Calu3 (cell line): Measurements from ENCODE around the gene USP20. TPM values are rescaled to one million over a fixed set of nuclear protein-coding genes. Genes with fewer than 3 reads are reported as not detected.
"Not testable (repeated sequence)": the region's sequence is repeated elsewhere in the genome, so short reads cannot be mapped to it uniquely, and the experiment has no call there.

Experiments
- Bru-seq: library from RNA; stranded (reverse); fragments of 400-500 nt; gene quantifications from one replicate; lab custom pipeline; 2021; lab: Mats Ljungman, UMichigan
- BruChase-seq, 2 experiments: library from RNA; stranded (reverse); fragments of 400-500 nt; gene quantifications; one replicate each; lab custom pipeline; 2021; lab: Mats Ljungman, UMichigan
- BruUV-seq: library from RNA; stranded (reverse); fragments of 400-500 nt; replicated peaks from 2 replicates; lab custom pipeline; 2021; lab: Mats Ljungman, UMichigan
- CTCF ChIA-PET: fragments of 300-600 bp; sonication (Branson Sonifier 250); formaldehyde crosslinking; loops from one replicate; lab custom pipeline; 2022; ENCODE audit warnings: antibody characterized with exemption; lab: Charles Lee
- DNase-seq: peaks from one replicate; pipeline ENCODE4 v3.0.0; 2022
- H3K27ac Mint-ChIP-seq: one replicate; pipeline ENCODE4 v1.8.0; 2022; ENCODE audit warnings: mixed read lengths; ENCODE audit not compliant: unreplicated experiment
- H3K27me3 Mint-ChIP-seq: one replicate; pipeline ENCODE4 v1.8.0; 2022; ENCODE audit warnings: mixed read lengths; ENCODE audit not compliant: unreplicated experiment
- H3K36me3 Mint-ChIP-seq: one replicate; pipeline ENCODE4 v1.8.0; 2022; ENCODE audit warnings: mild to moderate bottlenecking, moderate library complexity, mixed read lengths; ENCODE audit not compliant: insufficient read depth, unreplicated experiment
- H3K4me1 Mint-ChIP-seq: one replicate; pipeline ENCODE4 v1.8.0; 2022; ENCODE audit warnings: mild to moderate bottlenecking, low read depth, mixed read lengths; ENCODE audit not compliant: unreplicated experiment
- H3K4me3 Mint-ChIP-seq: one replicate; pipeline ENCODE4 v1.8.0; 2022; ENCODE audit warnings: mild to moderate bottlenecking, low read depth, moderate library complexity, mixed read lengths; ENCODE audit not compliant: unreplicated experiment
- H3K9me3 Mint-ChIP-seq: one replicate; pipeline ENCODE4 v1.8.0; 2022; ENCODE audit warnings: low read depth, mixed read lengths; ENCODE audit not compliant: unreplicated experiment
- intact Hi-C: fragments of 100-400 bp; cut with micrococcal nuclease; formaldehyde crosslinking; loops from one replicate; pipeline ENCODE4 v1.10.0; 2022; ENCODE audit not compliant: unreplicated experiment
- long read RNA-seq: library from polyadenylated mRNA; stranded (forward); transcript quantifications from one replicate; pipeline ENCODE4 v2.0.0, GENCODE V29; 2022
- total RNA-seq: library from RNA; stranded (reverse); gene quantifications from 2 replicates; pipeline ENCODE4 v1.2.3, GENCODE V29; 2022
- TF ChIP-seq, protein P1 (sequence below): fragments of 200-600 bp; IDR thresholded peaks from one replicate; pipeline ENCODE4 v1.8.0; 2022; ENCODE audit warnings: antibody characterized with exemption; ENCODE audit not compliant: unreplicated experiment

The USP20 gene
- total RNA-seq, result 11.3 and 14.9 TPM in 2 replicates
- percentile 48 among the genes with signal in this experiment for Bru-seq, nascent RNA
- BruChase-seq, experiment 1, labeled RNA remaining after a 6-hour chase, result percentile 53 among the genes with signal in this experiment
- BruChase-seq, experiment 2, labeled RNA remaining after a 2-hour chase, result percentile 51 among the genes with signal in this experiment
- long read RNA-seq, full-length matches to known transcripts, result 4 of 7 reads
- long read RNA-seq, partial matches to known transcripts, result 0 of 7 reads
- long read RNA-seq, other reads (novel, unspliced or antisense), result 3 of 7 reads

DNA sequence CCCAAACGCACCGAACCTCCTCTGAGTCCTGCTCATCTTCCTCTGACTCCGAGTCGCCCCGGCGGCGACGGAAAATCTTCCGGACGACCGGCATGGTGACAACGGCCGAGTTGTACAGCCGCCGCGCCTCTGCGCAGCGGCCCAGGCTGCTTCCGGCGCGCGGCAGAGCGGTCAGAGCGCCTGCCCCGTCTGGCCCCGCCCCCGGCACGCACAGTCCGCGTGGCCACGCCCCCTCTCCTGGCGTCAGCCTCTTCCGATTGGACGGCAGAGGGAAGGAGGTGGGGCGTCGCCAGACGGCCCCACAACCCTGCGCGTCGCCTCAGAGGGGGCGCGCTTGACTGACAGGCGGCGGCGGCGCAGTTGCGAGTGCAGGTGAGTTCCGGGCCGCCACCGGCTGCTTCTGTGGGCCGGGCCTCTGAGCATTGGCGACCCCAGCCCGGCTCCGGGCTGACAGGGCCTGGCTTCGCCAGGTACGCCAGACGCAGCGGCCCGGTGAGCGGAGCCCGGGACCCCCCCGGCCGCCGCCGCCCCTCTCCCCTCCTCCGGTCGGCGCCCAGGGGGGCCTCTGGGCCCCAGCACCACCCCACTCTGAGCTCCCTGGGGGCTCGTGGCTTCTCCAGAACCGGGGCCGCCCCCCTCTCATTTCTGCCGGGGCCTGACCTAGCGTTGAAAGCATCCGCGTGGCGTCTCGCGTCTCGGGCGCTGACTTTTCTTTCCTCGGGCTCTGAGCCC is at the start of gene USP20, which contains the start of gene C9orf78:
Gene USP20, plus strand, starts transcription at position 331 of the 732 bp plus-strand sequence. CDS start 17,098 bp downstream, outside the sequence.
Gene C9orf78, minus strand, starts transcription at position 148 of the 732 bp plus-strand sequence. Its CDS starts 54 bp downstream, at position 94.
- CTCF ChIA-PET, result no interaction called here
- intact Hi-C loops, result no loop called here
- Mint-ChIP-seq H3K4me3 (peak within 1 kb of the TSS; percentile 100), H3K27me3 (no peaks in the 10 kb centered on the region), H3K36me3 (peaks cover 35% of the 10 kb centered on the region), H3K4me1 (peaks cover 12% of the 10 kb centered on the region), H3K27ac (peak within 1 kb of the TSS; percentile 96), H3K9me3 (no peaks in the 10 kb centered on the region)
- DNase-seq, result peak; percentile 95
- BruUV-seq, result no TSS peak
- TF ChIP-seq, protein P1, sequence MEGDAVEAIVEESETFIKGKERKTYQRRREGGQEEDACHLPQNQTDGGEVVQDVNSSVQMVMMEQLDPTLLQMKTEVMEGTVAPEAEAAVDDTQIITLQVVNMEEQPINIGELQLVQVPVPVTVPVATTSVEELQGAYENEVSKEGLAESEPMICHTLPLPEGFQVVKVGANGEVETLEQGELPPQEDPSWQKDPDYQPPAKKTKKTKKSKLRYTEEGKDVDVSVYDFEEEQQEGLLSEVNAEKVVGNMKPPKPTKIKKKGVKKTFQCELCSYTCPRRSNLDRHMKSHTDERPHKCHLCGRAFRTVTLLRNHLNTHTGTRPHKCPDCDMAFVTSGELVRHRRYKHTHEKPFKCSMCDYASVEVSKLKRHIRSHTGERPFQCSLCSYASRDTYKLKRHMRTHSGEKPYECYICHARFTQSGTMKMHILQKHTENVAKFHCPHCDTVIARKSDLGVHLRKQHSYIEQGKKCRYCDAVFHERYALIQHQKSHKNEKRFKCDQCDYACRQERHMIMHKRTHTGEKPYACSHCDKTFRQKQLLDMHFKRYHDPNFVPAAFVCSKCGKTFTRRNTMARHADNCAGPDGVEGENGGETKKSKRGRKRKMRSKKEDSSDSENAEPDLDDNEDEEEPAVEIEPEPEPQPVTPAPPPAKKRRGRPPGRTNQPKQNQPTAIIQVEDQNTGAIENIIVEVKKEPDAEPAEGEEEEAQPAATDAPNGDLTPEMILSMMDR, result no peak

DNA sequence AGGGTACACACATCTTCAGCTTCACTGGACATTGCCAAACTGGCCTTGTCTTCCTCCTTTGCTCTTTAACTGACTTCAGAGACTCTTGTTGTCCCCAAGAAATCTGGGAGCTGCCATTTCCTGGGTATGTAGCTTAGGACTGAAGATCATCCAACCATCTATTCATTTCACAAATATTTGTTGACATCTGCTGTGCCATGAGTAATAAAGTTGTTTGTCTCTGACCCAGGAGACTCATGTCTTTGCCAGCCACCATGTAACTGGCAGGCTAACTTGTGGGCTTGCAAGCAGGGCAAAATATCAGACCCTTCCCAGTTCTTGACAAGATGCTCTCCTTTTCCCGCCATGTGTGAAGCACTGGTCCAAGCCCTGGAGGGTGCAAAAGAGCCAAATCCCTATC is 49.4 kb upstream of the USP20 start:
- CTCF ChIA-PET, result interaction anchor here (0.7 kb wide), 1 partner anchor 971 kb away, joined by 3 read pairs; no protein-coding TSS in a partner anchor
- H3K27me3 Mint-ChIP-seq, result peaks cover 46% of the 10 kb centered on the region
- intact Hi-C loops, result no loop called here
- no peaks in the 10 kb centered on the region for H3K9me3 Mint-ChIP-seq
- no peak overlapping the region for H3K27ac Mint-ChIP-seq
- no peak overlapping the region for H3K4me3 Mint-ChIP-seq
- no peaks in the 10 kb centered on the region for H3K36me3 Mint-ChIP-seq
- BruUV-seq, result no TSS peak
- TF ChIP-seq, protein P1, result no peak
- DNase-seq, result no peak
- no peaks in the 10 kb centered on the region for H3K4me1 Mint-ChIP-seq

DNA sequence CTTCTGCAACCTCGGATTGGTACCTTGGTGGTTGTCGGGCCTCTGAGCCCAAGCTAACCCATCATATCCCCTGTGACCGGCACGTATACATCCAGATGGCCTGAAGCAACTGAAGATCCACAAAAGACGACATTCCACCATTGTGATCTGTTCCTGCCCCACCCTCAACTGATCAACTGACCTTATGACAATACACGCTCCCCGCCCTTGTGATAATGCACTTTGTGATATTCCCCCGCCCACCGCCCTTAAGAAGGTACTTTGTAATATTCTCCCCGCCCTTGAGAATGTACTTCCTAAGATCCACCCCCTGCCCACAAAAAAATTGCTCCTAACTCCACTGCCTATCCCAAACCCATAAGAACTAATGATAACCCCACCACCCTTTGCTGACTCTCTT is 48.8 kb upstream of the USP20 start:
- Mint-ChIP-seq H3K36me3 (no peaks in the 10 kb centered on the region), H3K27ac (no peak overlapping the region), H3K27me3 (peaks cover 46% of the 10 kb centered on the region), H3K9me3 (no peaks in the 10 kb centered on the region), H3K4me1 (no peaks in the 10 kb centered on the region), H3K4me3 (no peak overlapping the region)
- CTCF ChIA-PET, result interaction anchor here (0.7 kb wide), 1 partner anchor 970 kb away, joined by 3 read pairs; no protein-coding TSS in a partner anchor
- no peak for DNase-seq
- intact Hi-C loops, result no loop called here
- TF ChIP-seq, protein P1, result no peak
- BruUV-seq, result no TSS peak

DNA sequence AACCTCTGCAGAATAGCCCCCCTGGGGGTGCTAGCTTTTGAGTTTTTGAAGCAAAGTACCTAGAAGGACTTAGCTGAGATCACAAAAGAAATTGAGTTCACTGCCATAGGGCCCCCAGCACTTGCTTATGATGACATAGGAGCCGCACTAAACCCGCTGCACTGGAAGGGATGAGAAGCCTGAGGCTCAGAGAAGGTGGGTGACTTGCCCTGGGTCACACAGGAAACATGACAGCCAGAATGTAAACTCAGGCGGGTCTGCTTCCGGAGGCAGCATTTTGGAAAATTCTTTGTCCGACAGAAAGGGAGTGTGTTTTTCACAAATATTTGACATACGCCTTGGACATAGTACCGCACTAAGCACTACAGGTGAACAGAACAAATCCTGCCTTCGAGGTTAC is 40.7 kb upstream of the USP20 start:
- no peak overlapping the region for H3K27ac Mint-ChIP-seq
- CTCF ChIA-PET, result no interaction called here
- BruUV-seq, result no TSS peak
- H3K27me3 Mint-ChIP-seq, result peaks cover 20% of the 10 kb centered on the region
- TF ChIP-seq, protein P1, result no peak
- H3K36me3 Mint-ChIP-seq, result no peaks in the 10 kb centered on the region
- intact Hi-C loops, result loop anchor here (5.0 kb wide), 1 partner anchor 152 kb away; the partner anchor contains the start of gene ASB6
- DNase-seq, result no peak
- H3K9me3 Mint-ChIP-seq, result no peaks in the 10 kb centered on the region
- no peak overlapping the region for H3K4me3 Mint-ChIP-seq
- no peaks in the 10 kb centered on the region for H3K4me1 Mint-ChIP-seq

DNA sequence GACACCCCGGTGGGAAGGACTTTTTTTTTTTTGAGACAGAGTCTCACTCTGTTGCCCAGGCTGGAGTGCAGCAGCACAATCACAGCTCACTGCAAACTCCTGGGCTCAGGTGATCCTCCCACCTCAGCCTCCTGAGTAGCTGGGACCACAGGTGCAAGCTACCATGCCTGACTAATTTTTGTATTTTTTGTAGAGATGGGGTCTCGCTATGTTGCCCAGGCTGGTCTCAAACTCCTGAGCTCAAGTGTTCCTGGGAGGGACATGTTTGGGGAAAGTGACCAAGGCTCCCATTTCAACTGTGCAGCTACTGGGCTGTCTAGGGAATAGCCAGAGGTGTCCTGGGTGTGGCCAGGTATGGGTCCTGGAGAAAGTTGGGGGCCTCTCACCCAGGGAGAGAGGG is 39.2 kb upstream of the USP20 start:
- intact Hi-C loops, H3K4me3 Mint-ChIP-seq, CTCF ChIA-PET, DNase-seq, H3K27ac Mint-ChIP-seq, H3K36me3 Mint-ChIP-seq, H3K4me1 Mint-ChIP-seq, H3K9me3 Mint-ChIP-seq, BruUV-seq: not testable (repeated sequence)
- peaks cover 20% of the 10 kb centered on the region for H3K27me3 Mint-ChIP-seq
